BLaER1 treated with 17β-estradiol and CSF1 and Interleukin-3, amounts not matched to agents 10 nM and 100 nM (cell line): ENCODE data around the gene PPIB.
"Not testable (repeated sequence)": the region's sequence is repeated elsewhere in the genome, so short reads cannot be mapped to it uniquely, and the experiment has no call there.

Source experiments
- H3K27ac ChIP-seq, 11 experiments: shearing (Covaris generic); formaldehyde crosslinking; 2 replicates each; pipeline ENCODE4 v1.8.1; 2022
- H3K27me3 ChIP-seq, 11 experiments: shearing (Covaris generic); formaldehyde crosslinking; 2 replicates each; pipeline ENCODE4 v1.8.1; 2022
- H3K36me3 ChIP-seq, 11 experiments: shearing (Covaris generic); formaldehyde crosslinking; 2 replicates each; pipeline ENCODE4 v1.8.1; 2022
- H3K4me1 ChIP-seq, 10 experiments: shearing (Covaris generic); formaldehyde crosslinking; 2 replicates each; pipeline ENCODE4 v1.8.1; 2022
- H3K4me2 ChIP-seq, 11 experiments: shearing (Covaris generic); formaldehyde crosslinking; 2 replicates each; pipeline ENCODE4 v1.8.1; 2022
- H3K4me3 ChIP-seq, 10 experiments: shearing (Covaris generic); formaldehyde crosslinking; 2 replicates each; pipeline ENCODE4 v1.8.1; 2022
- H3K9ac ChIP-seq, 11 experiments: shearing (Covaris generic); formaldehyde crosslinking; 2 replicates each; pipeline ENCODE4 v1.8.1; 2022
- H3K9me3 ChIP-seq, 11 experiments: shearing (Covaris generic); formaldehyde crosslinking; replicated peaks in 1 of 11; 2 replicates each; pipeline ENCODE4 v1.8.1; 2022
- H4K20me1 ChIP-seq, 11 experiments: shearing (Covaris generic); formaldehyde crosslinking; 2 replicates each; pipeline ENCODE4 v1.8.1; 2022
- Cebpa-rat ChIP-seq, 11 experiments: shearing (Covaris generic); IDR thresholded peaks; 2 replicates each; pipeline ENCODE4 v1.8.1; 2022

PPIB gene

GRCh38 chr15:64125978-64126377 lies 36.8 kb downstream of the PPIB start:
- Histone ChIP-seq H3K27ac (no peak overlapping the region), H4K20me1 (peaks cover 0 to 99% (median 8%) of the 10 kb centered on the region in 11 experiments; a peak in 12 of 22 replicates), H3K36me3 (peaks cover 99 to 100% (median 100%) of the 10 kb centered on the region in 11 experiments), H3K27me3 (no peaks in the 10 kb centered on the region), H3K4me3 (no peak overlapping the region), H3K9me3 (no peaks in the 10 kb centered on the region), H3K4me1 (no peaks in the 10 kb centered on the region), H3K9ac (no peak overlapping the region), H3K4me2 (no peak overlapping the region)
- no peak for TF ChIP-seq Cebpa-rat (IDR thresholded peaks at IDR 0.05)

DNA sequence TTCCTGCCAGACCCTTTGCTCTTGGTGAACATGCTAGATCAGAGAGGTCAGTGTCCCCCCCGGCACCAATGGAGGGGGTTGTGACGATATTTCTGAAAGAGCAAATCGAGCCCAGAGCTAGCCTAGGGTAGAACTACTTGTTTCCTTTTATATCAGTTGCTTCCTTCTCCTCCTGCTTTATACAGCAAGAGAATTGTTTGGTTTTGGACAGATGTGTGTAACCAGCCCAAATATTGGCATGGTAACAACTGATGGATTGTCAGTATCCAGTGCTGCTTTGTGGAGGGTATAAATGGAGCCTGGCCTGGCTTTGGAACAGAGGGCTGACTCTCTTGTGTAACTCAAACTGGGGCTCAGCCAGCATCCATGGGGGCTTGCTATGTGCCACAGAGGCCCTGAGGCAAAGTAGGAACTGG lies 39.9 kb downstream of the PPIB start:
- no peaks in the 10 kb centered on the region for H3K27me3 ChIP-seq
- no peak overlapping the region for H3K4me2 ChIP-seq
- no peak overlapping the region for H3K27ac ChIP-seq
- peaks cover 0 to 99% (median 11%) of the 10 kb centered on the region in 11 experiments; a peak in 13 of 22 replicates for H4K20me1 ChIP-seq
- H3K4me3 ChIP-seq: no peak overlapping the region
- H3K9me3 ChIP-seq: no peaks in the 10 kb centered on the region
- no peak overlapping the region for H3K9ac ChIP-seq
- H3K36me3 ChIP-seq: peaks cover 99 to 100% (median 100%) of the 10 kb centered on the region in 11 experiments
- no peak for TF ChIP-seq Cebpa-rat (IDR thresholded peaks at IDR 0.05)
- no peaks in the 10 kb centered on the region for H3K4me1 ChIP-seq

DNA sequence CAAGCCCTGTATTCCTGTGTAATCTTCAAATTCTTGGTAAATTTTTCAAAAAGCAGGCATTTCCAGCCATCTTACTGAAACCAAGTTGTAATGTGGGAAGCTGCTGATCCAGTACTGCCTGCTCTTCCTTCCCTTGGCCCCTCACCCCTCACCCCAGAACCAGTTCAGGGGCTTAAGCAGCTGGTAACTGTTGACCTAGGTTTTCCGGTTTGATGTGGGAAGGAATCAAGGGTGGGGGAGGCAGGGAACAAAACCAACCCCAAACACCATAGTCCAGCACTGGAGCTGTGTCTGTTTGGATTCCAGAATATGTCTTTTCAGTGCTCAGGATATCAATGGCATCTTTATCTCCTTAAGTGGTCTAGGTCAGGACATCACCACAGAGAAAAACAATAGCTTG lies 40.4 kb downstream of the PPIB start:
- peaks cover 99 to 100% (median 100%) of the 10 kb centered on the region in 11 experiments for H3K36me3 ChIP-seq
- no peak overlapping the region for H3K4me2 ChIP-seq
- no peaks in the 10 kb centered on the region for H3K9me3 ChIP-seq
- peaks cover 0 to 99% (median 13%) of the 10 kb centered on the region in 11 experiments; a peak in 13 of 22 replicates for H4K20me1 ChIP-seq
- no peaks in the 10 kb centered on the region for H3K27me3 ChIP-seq
- no peaks in the 10 kb centered on the region for H3K4me1 ChIP-seq
- H3K9ac ChIP-seq: no peak overlapping the region
- no peak for TF ChIP-seq Cebpa-rat (IDR thresholded peaks at IDR 0.05)
- H3K27ac ChIP-seq: no peak overlapping the region
- H3K4me3 ChIP-seq: no peak overlapping the region

DNA sequence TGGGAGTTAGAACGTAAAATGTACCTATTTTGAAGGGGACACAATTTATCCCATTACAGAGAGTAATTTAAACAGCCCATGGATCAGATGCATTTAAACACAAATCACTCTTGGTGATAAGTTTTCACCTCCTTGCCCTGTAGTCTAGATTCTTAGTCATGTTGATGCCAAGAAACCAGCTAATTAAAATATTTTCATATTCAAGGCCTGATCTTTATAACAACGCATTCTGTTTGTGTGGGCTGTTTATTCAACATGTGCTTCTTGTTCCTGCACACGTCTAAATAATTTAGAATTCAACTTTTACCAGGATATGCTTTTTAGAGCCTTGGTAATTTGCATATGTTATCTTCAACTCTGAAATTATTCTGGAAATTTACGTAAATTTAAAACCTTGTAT lies 41.2 kb downstream of the PPIB start:
- Histone ChIP-seq H3K9ac (no peak overlapping the region), H3K36me3 (peaks cover 99 to 100% (median 100%) of the 10 kb centered on the region in 11 experiments), H3K9me3 (no peaks in the 10 kb centered on the region), H3K4me3 (no peak overlapping the region), H3K27me3 (no peaks in the 10 kb centered on the region), H3K27ac (no peak overlapping the region), H3K4me1 (no peaks in the 10 kb centered on the region), H3K4me2 (no peak overlapping the region), H4K20me1 (peaks cover 0 to 99% (median 21%) of the 10 kb centered on the region in 11 experiments; a peak in 13 of 22 replicates)
- TF ChIP-seq Cebpa-rat (IDR thresholded peaks at IDR 0.05): no peak

DNA sequence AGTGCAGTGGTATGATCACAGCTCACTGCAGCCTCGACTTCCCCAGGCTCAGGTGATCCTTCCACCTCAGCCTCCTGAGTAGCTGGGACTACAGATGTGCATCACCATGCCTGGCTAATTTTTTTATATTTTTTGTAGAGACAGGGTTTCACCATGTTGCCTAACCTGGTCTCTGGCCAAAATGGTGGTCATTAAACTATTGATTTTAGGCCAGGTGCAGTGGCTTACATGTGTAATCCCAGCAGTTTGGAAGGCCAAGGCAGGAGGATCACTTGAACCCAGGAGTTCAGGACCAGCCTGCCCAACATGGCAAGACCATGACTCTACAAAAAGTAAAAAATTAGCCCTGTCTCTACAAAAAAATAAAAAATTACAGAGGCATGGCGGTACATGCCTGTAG lies 42.5 kb downstream of the PPIB start:
- H3K27me3 ChIP-seq, H3K9ac ChIP-seq, H3K9me3 ChIP-seq, H3K27ac ChIP-seq, H3K4me3 ChIP-seq, H3K4me1 ChIP-seq, H3K4me2 ChIP-seq: not testable (repeated sequence)
- H4K20me1 ChIP-seq: peaks cover 0 to 99% (median 26%) of the 10 kb centered on the region in 11 experiments; a peak in 16 of 22 replicates
- peaks cover 98 to 100% (median 100%) of the 10 kb centered on the region in 11 experiments for H3K36me3 ChIP-seq

DNA sequence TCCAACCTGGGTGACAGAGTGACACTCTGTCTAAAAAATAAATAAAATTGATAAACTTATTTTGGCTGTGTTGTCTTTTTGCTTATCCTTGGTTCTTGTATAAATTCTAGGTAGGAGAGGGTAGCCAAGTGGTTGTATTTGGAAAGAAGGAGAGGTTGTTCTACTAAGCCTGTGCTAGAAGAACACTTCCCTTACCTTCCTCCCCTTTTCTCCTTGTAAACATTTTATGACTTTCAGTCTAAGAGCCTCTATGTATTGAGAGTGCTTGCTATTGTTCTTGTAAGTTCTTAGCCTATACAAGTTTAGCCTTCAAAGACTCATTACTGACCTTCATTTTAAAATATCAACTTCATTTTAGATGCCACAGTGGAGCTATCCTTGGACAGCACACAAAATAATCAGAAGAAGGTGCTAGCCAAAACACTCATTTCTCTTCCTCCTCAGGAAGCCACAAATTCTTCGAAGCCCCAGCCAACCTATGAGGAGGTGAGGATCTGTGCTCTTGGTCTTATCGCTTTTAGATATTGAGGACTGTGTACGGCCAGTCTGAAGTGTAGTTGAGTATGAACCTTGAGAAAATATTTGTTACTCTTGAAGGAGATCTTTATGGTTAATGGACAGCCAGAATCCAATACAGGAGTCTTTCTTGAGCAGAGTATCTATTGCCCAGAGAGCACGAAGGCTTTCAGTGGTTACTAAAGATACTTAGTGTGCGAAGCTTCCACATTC lies 44.9 kb downstream of the PPIB start:
- Histone ChIP-seq H3K9ac (no peak overlapping the region), H3K4me2 (no peak overlapping the region), H3K4me1 (peaks cover 0 to 27% (median 2%) of the 10 kb centered on the region in 10 experiments; a peak in 9 of 20 replicates), H3K27ac (no peak overlapping the region), H3K27me3 (no peaks in the 10 kb centered on the region), H3K4me3 (no peak overlapping the region), H3K9me3 (no peaks in the 10 kb centered on the region), H4K20me1 (peaks cover 0 to 100% (median 33%) of the 10 kb centered on the region in 11 experiments; a peak in 16 of 22 replicates), H3K36me3 (peaks cover 98 to 100% (median 99%) of the 10 kb centered on the region in 11 experiments)
- TF ChIP-seq Cebpa-rat (IDR thresholded peaks at IDR 0.05): no peak

GRCh38 chr15:64112904-64113303 lies 49.9 kb downstream of the PPIB start:
- H3K27ac ChIP-seq: peak overlapping the region in 8 of 11 experiments; percentile 14 to 59 (median 31); a peak in 12 of 22 replicates
- H3K9ac ChIP-seq: no peak overlapping the region
- H3K4me1 ChIP-seq: peaks cover 23 to 76% (median 41%) of the 10 kb centered on the region in 10 experiments
- H4K20me1 ChIP-seq: peaks cover 35 to 100% (median 67%) of the 10 kb centered on the region in 11 experiments; a peak in 21 of 22 replicates
- H3K4me3 ChIP-seq: no peak overlapping the region
- peak overlapping the region in 6 of 11 experiments; percentile 2 to 82 (median 58); a peak in 9 of 22 replicates for H3K4me2 ChIP-seq
- TF ChIP-seq Cebpa-rat (IDR thresholded peaks at IDR 0.05): peak in 4 of 11 experiments; percentile 30 to 65 (median 42); a peak in 4 of 22 replicates
- no peaks in the 10 kb centered on the region for H3K27me3 ChIP-seq
- H3K36me3 ChIP-seq: peaks cover 58 to 68% (median 64%) of the 10 kb centered on the region in 11 experiments
- no peaks in the 10 kb centered on the region for H3K9me3 ChIP-seq

GRCh38 chr15:64112073-64112772 lies 50.6 kb downstream of the PPIB start:
- peaks cover 23 to 82% (median 46%) of the 10 kb centered on the region in 10 experiments for H3K4me1 ChIP-seq
- peaks cover 35 to 99% (median 70%) of the 10 kb centered on the region in 11 experiments; a peak in 21 of 22 replicates for H4K20me1 ChIP-seq
- no peaks in the 10 kb centered on the region for H3K9me3 ChIP-seq
- H3K36me3 ChIP-seq: peaks cover 52 to 66% (median 58%) of the 10 kb centered on the region in 11 experiments
- H3K27me3 ChIP-seq: no peaks in the 10 kb centered on the region
- no peak for TF ChIP-seq Cebpa-rat (IDR thresholded peaks at IDR 0.05)
- H3K4me2 ChIP-seq: peak overlapping the region in 6 of 11 experiments; percentile 2 to 82 (median 58); a peak in 10 of 22 replicates
- H3K4me3 ChIP-seq: no peak overlapping the region
- H3K9ac ChIP-seq: peak overlapping the region in 1 of 11 experiments; percentile 48; a peak in 1 of 22 replicates
- peak overlapping the region in 10 of 11 experiments; percentile 6 to 59 (median 24); a peak in 13 of 22 replicates for H3K27ac ChIP-seq

GRCh38 chr15:64111679-64112050 lies 51.2 kb downstream of the PPIB start:
- TF ChIP-seq Cebpa-rat (IDR thresholded peaks at IDR 0.05): no peak
- Histone ChIP-seq H3K27me3 (no peaks in the 10 kb centered on the region), H3K9me3 (no peaks in the 10 kb centered on the region), H3K4me2 (peak overlapping the region in 9 of 11 experiments; percentile 36 to 82 (median 60); a peak in 15 of 22 replicates), H3K4me3 (no peak overlapping the region), H3K36me3 (peaks cover 47 to 66% (median 52%) of the 10 kb centered on the region in 11 experiments), H4K20me1 (peaks cover 38 to 99% (median 70%) of the 10 kb centered on the region in 11 experiments; a peak in 21 of 22 replicates), H3K27ac (peak overlapping the region in 7 of 11 experiments; percentile 17 to 59 (median 28); a peak in 10 of 22 replicates), H3K9ac (peak overlapping the region in 2 of 11 experiments; percentile 4 to 48; a peak in 1 of 22 replicates), H3K4me1 (peaks cover 23 to 87% (median 48%) of the 10 kb centered on the region in 10 experiments)
